Testis (tissue), 3 donors: Measurements from ENCODE around the gene CLCN3. TPM values are rescaled to one million over a fixed set of nuclear protein-coding genes. Genes with fewer than 3 reads are reported as not detected.

Experiments used
- DNase-seq: peaks from one replicate; pipeline ENCODE4 v3.0.0-alpha.2; 2019
- H3K27ac ChIP-seq, 2 donors: fragments of 200-600 bp; sonication (generic); one replicate each; pipeline ENCODE4 v1.5.1; 2019
- H3K27me3 ChIP-seq: fragments of 200-600 bp; sonication (generic); one replicate; pipeline ENCODE4 v1.5.1; 2019
- H3K36me3 ChIP-seq: fragments of 200-600 bp; sonication (generic); one replicate; pipeline ENCODE4 v1.5.1; 2017; ENCODE audit warnings: low read depth; ENCODE audit errors: missing control alignments
- H3K4me1 ChIP-seq: fragments of 200-600 bp; sonication (generic); one replicate; pipeline ENCODE4 v1.5.1; 2019
- H3K4me3 ChIP-seq, 2 donors: fragments of 200-600 bp; sonication (generic); one replicate each; pipeline ENCODE4 v1.5.1; 2017 to 2019
- H3K9me3 ChIP-seq: fragments of 200-600 bp; sonication (generic); one replicate; pipeline ENCODE4 v1.5.1; 2017
- CTCF ChIP-seq, 3 experiments: fragments of 450-650 bp in 2 of 3; fragments of 200-600 bp in 1 of 3; sonication (generic) in 1 of 3; IDR thresholded peaks; one replicate each; pipeline ENCODE4 v1.5.1; 2016 to 2019; ENCODE audit warnings: antibody characterized with exemption in 3 of 3, mild to moderate bottlenecking in 2 of 3, moderate library complexity in 1 of 3
- POLR2A ChIP-seq: fragments of 450-650 bp; IDR thresholded peaks from one replicate; pipeline ENCODE4 v1.6.1; 2017; ENCODE audit warnings: antibody characterized with exemption, mild to moderate bottlenecking, moderate library complexity
- WGBS, 2 donors: methylation state at CpG; one replicate each; pipeline ENCODE4 v1.1.5; 2018; 5-methylcytosine and 5-hydroxymethylcytosine counted together
- intact Hi-C: fragments of 100-400 bp; cut with DNase I; formaldehyde crosslinking; loops from one replicate; pipeline ENCODE4 v1.15.1; 2023; ENCODE audit warnings: low total_unique reads
- polyA plus RNA-seq: library from polyadenylated mRNA; stranded (reverse); fragments of 350-450 nt; fragmentation: Illumina TruSeq; extraction: RNeasy Lipid Tissue Mini Kit (QIAGEN cat#74804); gene quantifications from one replicate; pipeline ENCODE4 v1.2.3, GENCODE V29; 2014; ENCODE audit warnings: low read depth, low replicate concordance; ENCODE audit not compliant: insufficient read depth
- total RNA-seq, 2 donors: library from RNA; depleted of rRNA; stranded (reverse); fragments of >200 nt; gene quantifications; one replicate each; pipeline ENCODE4 v1.2.3, GENCODE V29; 2016

The CLCN3 gene
- total and polyA plus RNA-seq, 3 donors from 2014 or later: 63.0 to 97.4 (median 89.2) TPM

DNA sequence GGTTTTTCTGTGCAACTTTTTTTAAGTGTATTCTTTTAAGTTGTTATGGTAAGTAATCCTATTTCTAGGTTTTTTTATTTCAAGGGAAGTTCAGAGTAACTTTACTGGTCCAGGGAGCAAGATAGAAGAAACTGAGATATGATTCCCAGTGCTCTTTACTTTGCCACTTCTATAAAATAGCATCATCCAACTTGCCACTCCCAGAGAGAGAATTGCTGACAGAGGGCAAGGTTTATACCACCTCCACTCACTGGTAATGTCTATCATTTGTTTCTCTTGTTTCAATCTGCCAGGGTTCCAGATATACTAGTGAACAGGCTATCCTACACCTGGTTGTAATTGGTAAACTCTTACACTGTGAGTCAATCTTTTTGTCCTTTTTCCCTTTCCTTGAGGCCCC lies 3.5 kb upstream of the CLCN3 start:
- H3K4me3 ChIP-seq: no peak overlapping the region
- H3K36me3 ChIP-seq: no peaks in the 10 kb centered on the region
- H3K27me3 ChIP-seq: no peaks in the 10 kb centered on the region
- DNase-seq: no peak
- peaks cover 8% of the 10 kb centered on the region for H3K4me1 ChIP-seq
- intact Hi-C loops: no loop called here
- H3K9me3 ChIP-seq: no peaks in the 10 kb centered on the region
- H3K27ac ChIP-seq: no peak overlapping the region
- TF ChIP-seq CTCF (IDR thresholded peaks at IDR 0.05): no peak
- no peak for TF ChIP-seq POLR2A

GRCh38 chr4:169617306-169617705 lies 3.1 kb upstream of the CLCN3 start:
- peaks cover 8% of the 10 kb centered on the region for H3K4me1 ChIP-seq
- H3K27me3 ChIP-seq: no peaks in the 10 kb centered on the region
- TF ChIP-seq CTCF (IDR thresholded peaks at IDR 0.05): no peak
- TF ChIP-seq POLR2A: no peak
- H3K4me3 ChIP-seq: no peak overlapping the region
- no peaks in the 10 kb centered on the region for H3K9me3 ChIP-seq
- H3K27ac ChIP-seq: no peak overlapping the region
- no peak for DNase-seq
- intact Hi-C loops: no loop called here
- no peaks in the 10 kb centered on the region for H3K36me3 ChIP-seq
- 85 to 87% methylated on average over 2 of the region's 2 CpGs for WGBS, 2 donors

GRCh38 chr4:169618286-169618685 lies 2.1 kb upstream of the CLCN3 start:
- Histone ChIP-seq H3K4me3 (no peak overlapping the region), H3K36me3 (no peaks in the 10 kb centered on the region), H3K27me3 (no peaks in the 10 kb centered on the region), H3K4me1 (peaks cover 8% of the 10 kb centered on the region), H3K27ac (no peak overlapping the region), H3K9me3 (no peaks in the 10 kb centered on the region)
- DNase-seq: no peak
- WGBS, 2 donors: 55 to 60% methylated on average over 3 of the region's 3 CpGs
- TF ChIP-seq CTCF (IDR thresholded peaks at IDR 0.05) (no peak), POLR2A (no peak)
- intact Hi-C loops: no loop called here

GRCh38 chr4:169618986-169619385 lies 1.4 kb upstream of the CLCN3 start:
- intact Hi-C loops: no loop called here
- peak overlapping the region in 1 of 2 donors; percentile 74 for H3K4me3 ChIP-seq
- DNase-seq: no peak
- H3K36me3 ChIP-seq: no peaks in the 10 kb centered on the region
- H3K9me3 ChIP-seq: no peaks in the 10 kb centered on the region
- WGBS, 2 donors: 74 to 85% methylated on average over 4 of the region's 4 CpGs
- H3K27me3 ChIP-seq: no peaks in the 10 kb centered on the region
- peak overlapping the region; percentile 98 for H3K27ac ChIP-seq
- peaks cover 6% of the 10 kb centered on the region for H3K4me1 ChIP-seq
- TF ChIP-seq CTCF (IDR thresholded peaks at IDR 0.05) (no peak), POLR2A (no peak)

DNA sequence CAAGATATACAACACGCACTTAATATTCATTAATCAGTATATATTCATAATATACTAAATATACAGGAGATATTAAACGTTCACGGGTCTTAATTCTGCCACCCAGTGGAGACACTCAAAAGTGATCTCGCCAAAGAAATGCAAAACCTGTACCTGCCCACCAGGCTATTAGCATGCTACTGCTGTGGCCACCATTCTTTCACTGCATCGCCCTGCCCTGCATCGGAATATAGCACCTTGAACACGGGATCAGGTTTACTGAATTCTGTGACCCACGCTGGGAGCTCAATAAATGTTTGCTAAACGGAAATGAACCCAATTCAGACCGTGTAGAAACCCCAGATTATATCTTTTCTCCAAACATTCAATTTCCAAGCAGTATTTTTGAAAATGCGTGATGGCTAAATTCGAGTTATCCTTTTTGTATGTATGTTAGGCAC lies 840 bp upstream of the CLCN3 start:
- H3K27me3 ChIP-seq: no peaks in the 10 kb centered on the region
- intact Hi-C loops: no loop called here
- H3K9me3 ChIP-seq: no peaks in the 10 kb centered on the region
- H3K4me3 ChIP-seq: peak overlapping the region; percentile 74 to 87
- 1% methylated on average over 12 of the region's 12 CpGs for WGBS, 2 donors
- H3K36me3 ChIP-seq: no peaks in the 10 kb centered on the region
- H3K4me1 ChIP-seq: peaks cover 4% of the 10 kb centered on the region
- peak; percentile 79 for DNase-seq
- TF ChIP-seq CTCF (IDR thresholded peaks at IDR 0.05): peak; percentile 55 to 79 (median 65)
- TF ChIP-seq POLR2A: no peak
- H3K27ac ChIP-seq: peak overlapping the region; percentile 98
